ENCODE measurements around the gene TBCD.

TBCD gene

GRCh38 chr17:82876149-82876548 lies 124.3 kb downstream of the TBCD start:
- 0 out of 2 replicates have a peak, but pooled peaks cover 7% of the 10 kb centered on the region for H3K79me2 ChIP-seq (ENCODE audit: insufficient read depth, low read length)
- no peak overlapping the region for H3K27ac ChIP-seq (ENCODE audit: low read depth, low read length)
- no peaks in the 10 kb centered on the region for H3K9me3 ChIP-seq (ENCODE audit: insufficient read depth, low read length)
- H3K4me3 ChIP-seq (ENCODE audit: insufficient read depth, low read length, poor library complexity, severe bottlenecking) = no peak overlapping the region
- no peak overlapping the region for H2AFZ ChIP-seq (ENCODE audit: low read depth, low read length, severe bottlenecking)
- H3K4me2 ChIP-seq (ENCODE audit: low read depth, low read length, poor library complexity, severe bottlenecking) = no peak overlapping the region
- no peaks in the 10 kb centered on the region for H3K36me3 ChIP-seq (ENCODE audit: low read length)
- TF ChIP-seq EZH2phosphoT487 (conservative IDR thresholded peaks at IDR 0.05; ENCODE audit: low read length) = no peak
- no peak for TF ChIP-seq CTCF (IDR thresholded peaks at IDR 0.05; ENCODE audit: insufficient read depth, low read length, poor library complexity, severe bottlenecking)
- H3K9me2 ChIP-seq (replicated peaks; ENCODE audit: insufficient read depth, low read length) = no peaks in the 10 kb centered on the region
- no peaks in the 10 kb centered on the region for H4K20me1 ChIP-seq (ENCODE audit: low read depth, low read length)
- no peaks in the 10 kb centered on the region for H3K27me3 ChIP-seq (ENCODE audit: low read length)
- H3F3A ChIP-seq (ENCODE audit: insufficient read depth) = no peaks in the 10 kb centered on the region; the same call in 1 of the 2 replicates
- H3K9ac ChIP-seq (ENCODE audit: low read length) = no peak overlapping the region

DNA sequence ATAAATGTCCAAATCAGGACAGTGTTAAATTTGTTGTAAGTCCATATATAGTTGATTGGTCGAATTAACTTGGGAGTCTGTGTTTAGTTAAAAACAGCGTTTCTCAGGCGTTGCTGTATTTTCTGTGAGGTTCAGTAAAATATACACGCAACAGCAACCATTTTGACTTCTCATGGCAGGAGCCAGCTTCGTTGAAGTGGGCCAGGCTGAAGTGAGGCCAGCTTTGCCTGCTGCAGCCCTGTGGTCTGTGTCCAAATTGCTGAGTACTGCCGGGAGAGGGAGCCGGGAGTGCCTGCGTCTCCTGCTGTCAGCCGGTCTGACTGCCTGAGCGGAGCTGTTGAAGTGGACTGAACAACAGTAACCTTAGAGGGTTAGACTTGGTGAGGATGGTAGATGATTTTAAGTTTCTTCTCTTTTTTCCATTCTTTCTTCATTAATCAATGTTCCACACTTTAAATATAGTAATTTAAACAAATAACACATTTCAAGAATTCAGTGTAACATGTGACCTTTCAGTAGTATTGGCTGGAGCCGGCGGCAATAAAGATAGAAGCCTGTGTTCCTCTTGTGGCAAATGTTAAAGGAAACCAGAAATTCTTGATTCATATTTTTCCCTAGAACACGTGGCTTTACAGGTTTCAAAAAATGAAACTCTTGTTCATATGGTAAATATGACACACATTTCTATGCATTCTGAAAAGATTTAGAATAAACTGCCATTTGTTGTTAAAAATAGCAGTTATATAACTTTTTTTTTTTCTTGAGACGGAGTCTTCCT lies 124.9 kb downstream of the TBCD start:
- H4K20me1 ChIP-seq (ENCODE audit: low read depth, low read length) = no peaks in the 10 kb centered on the region
- no peak overlapping the region for H3K4me3 ChIP-seq (ENCODE audit: insufficient read depth, low read length, poor library complexity, severe bottlenecking)
- no peaks in the 10 kb centered on the region for H3K9me3 ChIP-seq (ENCODE audit: insufficient read depth, low read length)
- H3K27me3 ChIP-seq (ENCODE audit: low read length) = no peaks in the 10 kb centered on the region
- no peak overlapping the region for H3K9ac ChIP-seq (ENCODE audit: low read length)
- TF ChIP-seq EZH2phosphoT487 (conservative IDR thresholded peaks at IDR 0.05; ENCODE audit: low read length) (no peak), CTCF (IDR thresholded peaks at IDR 0.05; ENCODE audit: insufficient read depth, low read length, poor library complexity, severe bottlenecking) (no peak)
- H3K27ac ChIP-seq (ENCODE audit: low read depth, low read length) = no peak overlapping the region
- H3K79me2 ChIP-seq (ENCODE audit: insufficient read depth, low read length) = 0 out of 2 replicates have a peak, but pooled peaks cover 7% of the 10 kb centered on the region
- no peaks in the 10 kb centered on the region; the same call in 1 of the 2 replicates for H3F3A ChIP-seq (ENCODE audit: insufficient read depth)
- H2AFZ ChIP-seq (ENCODE audit: low read depth, low read length, severe bottlenecking) = no peak overlapping the region
- no peaks in the 10 kb centered on the region for H3K9me2 ChIP-seq (replicated peaks; ENCODE audit: insufficient read depth, low read length)
- no peaks in the 10 kb centered on the region for H3K36me3 ChIP-seq (ENCODE audit: low read length)
- no peak overlapping the region for H3K4me2 ChIP-seq (ENCODE audit: low read depth, low read length, poor library complexity, severe bottlenecking)

DNA sequence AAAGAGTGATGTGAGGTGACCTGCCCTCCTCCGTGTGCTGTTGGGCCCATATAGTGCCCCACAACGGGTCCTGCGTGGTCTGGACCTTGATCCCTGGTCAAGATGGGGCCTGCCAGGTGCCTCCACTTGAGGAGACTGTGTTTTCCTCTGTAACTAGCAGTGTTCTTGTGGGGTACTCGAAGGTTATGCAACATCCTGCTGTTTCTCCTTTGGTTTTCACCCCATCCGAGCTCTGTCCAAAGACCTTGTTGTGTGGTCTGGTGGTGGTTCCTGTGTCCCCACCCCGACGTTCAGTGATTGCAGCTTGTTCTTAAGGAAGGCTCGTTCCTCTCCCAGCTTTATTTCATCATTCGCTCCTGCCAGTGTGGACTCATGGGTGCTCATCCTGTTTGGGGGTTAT lies 126.7 kb downstream of the TBCD start:
- Histone ChIP-seq H3K9me3 (ENCODE audit: insufficient read depth, low read length) (no peaks in the 10 kb centered on the region), H3F3A (ENCODE audit: insufficient read depth) (no peaks in the 10 kb centered on the region; the same call in 1 of the 2 replicates), H3K27me3 (ENCODE audit: low read length) (no peaks in the 10 kb centered on the region), H2AFZ (ENCODE audit: low read depth, low read length, severe bottlenecking) (no peak overlapping the region), H3K4me2 (ENCODE audit: low read depth, low read length, poor library complexity, severe bottlenecking) (no peak overlapping the region), H3K36me3 (ENCODE audit: low read length) (no peaks in the 10 kb centered on the region), H3K4me3 (ENCODE audit: insufficient read depth, low read length, poor library complexity, severe bottlenecking) (no peak overlapping the region), H4K20me1 (ENCODE audit: low read depth, low read length) (no peaks in the 10 kb centered on the region), H3K9ac (ENCODE audit: low read length) (no peak overlapping the region), H3K79me2 (ENCODE audit: insufficient read depth, low read length) (0 out of 2 replicates have a peak, but pooled peaks cover 7% of the 10 kb centered on the region), H3K9me2 (replicated peaks; ENCODE audit: insufficient read depth, low read length) (no peaks in the 10 kb centered on the region), H3K27ac (ENCODE audit: low read depth, low read length) (no peak overlapping the region)
- TF ChIP-seq EZH2phosphoT487 (conservative IDR thresholded peaks at IDR 0.05; ENCODE audit: low read length) = no peak
- TF ChIP-seq CTCF (IDR thresholded peaks at IDR 0.05; ENCODE audit: insufficient read depth, low read length, poor library complexity, severe bottlenecking) = no peak
